Heart left ventricle (tissue), 13 donors: ENCODE measurements around the gene SH3RF2.

ENCODE experiments used
- POLR2A ChIP-seq, 2 donors: fragments of 450-650 bp; IDR thresholded peaks; one replicate each; pipeline ENCODE4 v1.6.1; 2017; ENCODE audit warnings: antibody characterized with exemption in 2 of 2, mild to moderate bottlenecking in 2 of 2, moderate library complexity in 2 of 2
- TF ChIP-seq, protein P1 (sequence below), 12 donors: fragments of 200-600 bp; sonication (generic) in 4 of 12; IDR thresholded peaks; one replicate each; pipeline versions ENCODE4 v1.5.0 to v1.8.0; 2018 to 2022; ENCODE audit warnings: antibody characterized with exemption in 12 of 12, mild to moderate bottlenecking in 5 of 12
- donor health status: ischemic (EF 13 %, LVEDD 7.1; RV severe dilation, severe dysfunction).
- donor health status: DM: no; HTN: yes; CAD: no.
- donor health status: DM: no; HTN: no; CAD: no.
- donor health status: ischemic (EF 25% LVEDD 6.9; RV normal size, moderate dysfunction).
- donor health status: ischemic (EF 25% LVEDD 5.7; RV mildly dilated, moderate dysfunction).
- donor health status: ischemic (EF 35%, LVEDD 5.7; RV mildly dilated, moderate dysfunction).
- donor health status: nonischemic (EF 11% LVEDD 7.7; RV severe dilation, severe dysfunction).
- donor health status: DM: yes; HTN: yes; CAD: no.
- donor health status: PGD.
- donor health status: ischemic (EF 29% LVEDD 5.4; RV normal size, mild dysfunction).
- donor health status: nonischemic (EF 23%, LVEDD 6.1; RV moderate dilation, normal function).

- TF ChIP-seq, protein P1, sequence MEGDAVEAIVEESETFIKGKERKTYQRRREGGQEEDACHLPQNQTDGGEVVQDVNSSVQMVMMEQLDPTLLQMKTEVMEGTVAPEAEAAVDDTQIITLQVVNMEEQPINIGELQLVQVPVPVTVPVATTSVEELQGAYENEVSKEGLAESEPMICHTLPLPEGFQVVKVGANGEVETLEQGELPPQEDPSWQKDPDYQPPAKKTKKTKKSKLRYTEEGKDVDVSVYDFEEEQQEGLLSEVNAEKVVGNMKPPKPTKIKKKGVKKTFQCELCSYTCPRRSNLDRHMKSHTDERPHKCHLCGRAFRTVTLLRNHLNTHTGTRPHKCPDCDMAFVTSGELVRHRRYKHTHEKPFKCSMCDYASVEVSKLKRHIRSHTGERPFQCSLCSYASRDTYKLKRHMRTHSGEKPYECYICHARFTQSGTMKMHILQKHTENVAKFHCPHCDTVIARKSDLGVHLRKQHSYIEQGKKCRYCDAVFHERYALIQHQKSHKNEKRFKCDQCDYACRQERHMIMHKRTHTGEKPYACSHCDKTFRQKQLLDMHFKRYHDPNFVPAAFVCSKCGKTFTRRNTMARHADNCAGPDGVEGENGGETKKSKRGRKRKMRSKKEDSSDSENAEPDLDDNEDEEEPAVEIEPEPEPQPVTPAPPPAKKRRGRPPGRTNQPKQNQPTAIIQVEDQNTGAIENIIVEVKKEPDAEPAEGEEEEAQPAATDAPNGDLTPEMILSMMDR (IDR thresholded peaks at IDR 0.05), result no peak
- no peak for TF ChIP-seq POLR2A (IDR thresholded peaks at IDR 0.05)
These were observed 25.6 kb downstream of the SH3RF2 start for GRCh38 chr5:145962001-145962400.
